ENCODE measurements around the gene MYRIP. TPM values are rescaled to one million over a fixed set of nuclear protein-coding genes. Genes with fewer than 3 reads are reported as not detected.

The MYRIP gene
- total RNA-seq, 1 experiment from 2014 or later: not detected

DNA sequence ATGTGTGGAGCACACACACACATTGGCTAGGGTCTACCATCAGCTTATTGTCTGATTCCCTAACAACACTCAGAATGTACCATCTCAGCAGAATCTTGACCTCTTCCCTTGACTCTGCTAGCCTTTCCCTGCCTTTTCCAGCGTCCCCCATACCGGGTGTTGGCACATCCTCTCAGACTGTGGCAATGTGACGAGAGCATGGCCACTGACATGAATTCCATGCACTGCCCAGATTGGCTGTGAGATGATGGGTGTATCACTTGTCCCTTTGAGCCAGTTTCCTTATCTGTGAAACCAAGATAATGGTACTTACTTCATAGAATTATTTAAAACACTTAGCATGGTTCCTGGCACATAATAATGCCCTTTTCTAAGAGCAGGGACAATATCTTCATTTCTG is 439.8 kb downstream of the MYRIP start:
- no peak for ATAC-seq
- intact Hi-C loops (cut with micrococcal nuclease): no loop called here
- no peaks in the 10 kb centered on the region for H3K4me1 ChIP-seq (ENCODE audit: insufficient read depth, low read length)

GRCh38 chr3:40254491-40254890 is 445.1 kb downstream of the MYRIP start:
- no peak overlapping the region for H3K4me3 ChIP-seq (ENCODE audit: low read length)
- TF ChIP-seq EZH2phosphoT487 (IDR thresholded peaks at IDR 0.05; ENCODE audit: borderline replicate concordance, low read length) (no peak), EZH2 (IDR thresholded peaks at IDR 0.05; ENCODE audit: low read length, unreplicated experiment) (no peak)
- no peak overlapping the region for H3K4me2 ChIP-seq (ENCODE audit: low read length)
- ChIA-PET CTCF (no interaction called here), POLR2A (ENCODE audit: unreplicated experiment) (no interaction called here)
- H3K79me2 ChIP-seq (ENCODE audit: low read length): no peaks in the 10 kb centered on the region
- no peak for ATAC-seq
- no peaks in the 10 kb centered on the region for H3F3A ChIP-seq (ENCODE audit: low read length, unreplicated experiment)
- no peaks in the 10 kb centered on the region for H3K4me1 ChIP-seq (ENCODE audit: insufficient read depth, low read length)
- H3K27ac ChIP-seq (ENCODE audit: low read length): no peak overlapping the region
- no peaks in the 10 kb centered on the region for H3K9me2 ChIP-seq (replicated peaks; ENCODE audit: low read length)
- no peaks in the 10 kb centered on the region for H3K9me3 ChIP-seq (ENCODE audit: low read length)
- intact Hi-C loops (cut with micrococcal nuclease): no loop called here
- no TSS peak for BruUV-seq (replicated peaks)
- no peak for DNase-seq
- no peak overlapping the region for H2AFZ ChIP-seq (ENCODE audit: low read length)
- H3K9ac ChIP-seq (ENCODE audit: low read length): no peak overlapping the region
- H4K20me1 ChIP-seq (ENCODE audit: low read length): no peaks in the 10 kb centered on the region
- peaks cover 43% of the 10 kb centered on the region for H3K27me3 ChIP-seq (ENCODE audit: low read length)
- H3K36me3 ChIP-seq (ENCODE audit: low read depth, low read length): no peaks in the 10 kb centered on the region

More for the DNA sequence above, 439.8 kb downstream of the MYRIP start:
- no peaks in the 10 kb centered on the region for H3F3A ChIP-seq (ENCODE audit: low read length, unreplicated experiment)
- no peak overlapping the region for H3K4me2 ChIP-seq (ENCODE audit: low read length)
- POLR2A ChIA-PET (ENCODE audit: unreplicated experiment): no interaction called here
- H3K9me2 ChIP-seq (replicated peaks; ENCODE audit: low read length): no peaks in the 10 kb centered on the region
- H3K27me3 ChIP-seq (ENCODE audit: low read length): peaks cover 54% of the 10 kb centered on the region
- H3K79me2 ChIP-seq (ENCODE audit: low read length): no peaks in the 10 kb centered on the region
- H3K4me3 ChIP-seq (ENCODE audit: low read length): no peak overlapping the region
- H3K36me3 ChIP-seq (ENCODE audit: low read depth, low read length): no peaks in the 10 kb centered on the region
- H3K9ac ChIP-seq (ENCODE audit: low read length): no peak overlapping the region
- TF ChIP-seq EZH2 (IDR thresholded peaks at IDR 0.05; ENCODE audit: low read length, unreplicated experiment) (no peak), EZH2phosphoT487 (IDR thresholded peaks at IDR 0.05; ENCODE audit: borderline replicate concordance, low read length) (no peak)
- TF ChIP-seq, protein P1, sequence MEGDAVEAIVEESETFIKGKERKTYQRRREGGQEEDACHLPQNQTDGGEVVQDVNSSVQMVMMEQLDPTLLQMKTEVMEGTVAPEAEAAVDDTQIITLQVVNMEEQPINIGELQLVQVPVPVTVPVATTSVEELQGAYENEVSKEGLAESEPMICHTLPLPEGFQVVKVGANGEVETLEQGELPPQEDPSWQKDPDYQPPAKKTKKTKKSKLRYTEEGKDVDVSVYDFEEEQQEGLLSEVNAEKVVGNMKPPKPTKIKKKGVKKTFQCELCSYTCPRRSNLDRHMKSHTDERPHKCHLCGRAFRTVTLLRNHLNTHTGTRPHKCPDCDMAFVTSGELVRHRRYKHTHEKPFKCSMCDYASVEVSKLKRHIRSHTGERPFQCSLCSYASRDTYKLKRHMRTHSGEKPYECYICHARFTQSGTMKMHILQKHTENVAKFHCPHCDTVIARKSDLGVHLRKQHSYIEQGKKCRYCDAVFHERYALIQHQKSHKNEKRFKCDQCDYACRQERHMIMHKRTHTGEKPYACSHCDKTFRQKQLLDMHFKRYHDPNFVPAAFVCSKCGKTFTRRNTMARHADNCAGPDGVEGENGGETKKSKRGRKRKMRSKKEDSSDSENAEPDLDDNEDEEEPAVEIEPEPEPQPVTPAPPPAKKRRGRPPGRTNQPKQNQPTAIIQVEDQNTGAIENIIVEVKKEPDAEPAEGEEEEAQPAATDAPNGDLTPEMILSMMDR (conservative IDR thresholded peaks at IDR 0.05; ENCODE audit: low read depth, low read length): no peak
- CTCF ChIA-PET: no interaction called here
- H2AFZ ChIP-seq (ENCODE audit: low read length): no peak overlapping the region
- H4K20me1 ChIP-seq (ENCODE audit: low read length): no peaks in the 10 kb centered on the region
- H3K9me3 ChIP-seq (ENCODE audit: low read length): no peaks in the 10 kb centered on the region
- BruUV-seq (replicated peaks): no TSS peak
- no peak overlapping the region for H3K27ac ChIP-seq (ENCODE audit: low read length)
- DNase-seq: no peak

DNA sequence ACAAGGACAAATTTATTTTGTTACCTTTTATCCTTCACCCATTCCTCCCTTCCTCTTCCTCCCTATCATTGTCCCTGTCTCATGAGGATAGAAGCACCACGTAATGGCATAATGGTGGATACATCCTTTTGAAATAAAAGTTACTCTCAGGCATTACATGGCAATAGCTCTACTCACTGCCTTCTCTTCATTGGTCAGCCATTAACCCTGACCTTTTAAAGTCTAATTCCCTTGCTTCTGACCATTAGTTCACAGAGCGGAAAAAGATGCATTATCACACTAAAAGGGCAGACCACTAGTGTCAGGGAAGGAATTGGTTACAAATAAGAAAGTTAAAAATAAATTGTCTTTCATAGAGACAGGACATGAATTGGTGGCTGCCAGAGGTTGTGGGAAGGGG is 445.5 kb downstream of the MYRIP start:
- ATAC-seq (no peak), DNase-seq (no peak)
- no peaks in the 10 kb centered on the region for H3F3A ChIP-seq (ENCODE audit: low read length, unreplicated experiment)
- CTCF ChIA-PET: no interaction called here
- POLR2A ChIA-PET (ENCODE audit: unreplicated experiment): no interaction called here
- H3K36me3 ChIP-seq (ENCODE audit: low read depth, low read length): no peaks in the 10 kb centered on the region
- H3K79me2 ChIP-seq (ENCODE audit: low read length): no peaks in the 10 kb centered on the region
- no peaks in the 10 kb centered on the region for H3K4me1 ChIP-seq (ENCODE audit: insufficient read depth, low read length)
- TF ChIP-seq EZH2 (IDR thresholded peaks at IDR 0.05; ENCODE audit: low read length, unreplicated experiment) (no peak), EZH2phosphoT487 (IDR thresholded peaks at IDR 0.05; ENCODE audit: borderline replicate concordance, low read length) (no peak)
- TF ChIP-seq, protein P1 (conservative IDR thresholded peaks at IDR 0.05; ENCODE audit: low read depth, low read length): no peak
- no peaks in the 10 kb centered on the region for H3K9me3 ChIP-seq (ENCODE audit: low read length)
- no peak overlapping the region for H3K4me3 ChIP-seq (ENCODE audit: low read length)
- no peak overlapping the region for H3K9ac ChIP-seq (ENCODE audit: low read length)
- H2AFZ ChIP-seq (ENCODE audit: low read length): no peak overlapping the region
- H3K27ac ChIP-seq (ENCODE audit: low read length): no peak overlapping the region
- H4K20me1 ChIP-seq (ENCODE audit: low read length): no peaks in the 10 kb centered on the region
- peaks cover 43% of the 10 kb centered on the region for H3K27me3 ChIP-seq (ENCODE audit: low read length)
- no peaks in the 10 kb centered on the region for H3K9me2 ChIP-seq (replicated peaks; ENCODE audit: low read length)
- no peak overlapping the region for H3K4me2 ChIP-seq (ENCODE audit: low read length)
- BruUV-seq (replicated peaks): no TSS peak
- intact Hi-C loops (cut with micrococcal nuclease): no loop called here
